ENCODE measurements around the gene F13A1.

F13A1 gene

DNA sequence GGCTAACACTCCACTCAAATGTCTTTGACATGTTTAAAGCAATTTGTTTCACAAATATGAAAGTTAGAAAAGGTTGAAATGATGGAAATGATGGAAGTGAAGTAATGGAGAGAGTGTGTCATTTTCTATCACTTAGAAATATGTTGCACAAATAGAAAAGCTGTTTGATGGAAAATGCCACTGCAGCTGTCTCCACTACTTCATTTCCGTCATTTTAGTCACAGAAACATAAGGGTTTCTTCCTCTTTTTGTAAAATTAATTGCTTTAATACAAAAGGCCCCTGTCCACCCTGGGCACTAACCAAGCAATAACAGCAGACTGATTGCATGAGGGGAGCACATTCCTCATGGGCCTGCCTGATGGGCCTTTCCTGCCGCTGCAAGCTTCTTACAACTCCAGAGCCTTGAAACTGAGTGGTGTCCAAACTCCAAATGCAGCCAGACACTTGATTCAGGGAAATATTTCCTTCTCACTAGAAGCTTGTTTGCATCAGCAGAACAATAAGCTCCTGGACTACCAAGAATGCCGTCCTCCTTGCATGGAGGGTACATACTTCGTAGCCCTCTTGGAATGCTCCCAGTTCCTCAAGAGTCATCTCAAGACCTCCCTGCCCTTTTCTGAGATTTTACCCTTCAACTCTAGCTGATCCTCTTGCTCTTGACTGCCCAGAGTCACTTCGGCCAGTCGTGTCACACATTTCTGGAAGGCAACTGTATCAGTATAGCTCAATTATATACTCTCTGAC is 36.1 kb downstream of the F13A1 start:
- no peak for TF ChIP-seq CTCF (IDR thresholded peaks at IDR 0.05; ENCODE audit: low read depth, low read length, missing control alignments)

GRCh38 chr6:6283746-6284145 is 36.7 kb downstream of the F13A1 start:
- in situ Hi-C loops (cut with HindIII; ENCODE audit: low sequenced_read_pairs) = no loop called here
- no peak overlapping the region for H3K4me3 ChIP-seq (ENCODE audit: low read depth, low read length)
- DNase-seq (ENCODE audit: low read depth) = no peak
- TF ChIP-seq CTCF (IDR thresholded peaks at IDR 0.05; ENCODE audit: low read depth, low read length, missing control alignments) = no peak

More for the DNA sequence above, 36.1 kb downstream of the F13A1 start:
- no peak overlapping the region for H3K4me3 ChIP-seq (ENCODE audit: low read depth, low read length)
- DNase-seq (ENCODE audit: low read depth) = no peak
- in situ Hi-C loops (cut with HindIII; ENCODE audit: low sequenced_read_pairs) = no loop called here

- no peak for TF ChIP-seq CTCF (IDR thresholded peaks at IDR 0.05; ENCODE audit: low read depth, low read length, missing control alignments)
- no peak overlapping the region for H3K4me3 ChIP-seq (ENCODE audit: low read depth, low read length)
- in situ Hi-C loops (cut with HindIII; ENCODE audit: low sequenced_read_pairs) = no loop called here
- DNase-seq (ENCODE audit: low read depth) = no peak
These were observed 37.7 kb downstream of the F13A1 start for GRCh38 chr6:6282716-6283115.

DNA sequence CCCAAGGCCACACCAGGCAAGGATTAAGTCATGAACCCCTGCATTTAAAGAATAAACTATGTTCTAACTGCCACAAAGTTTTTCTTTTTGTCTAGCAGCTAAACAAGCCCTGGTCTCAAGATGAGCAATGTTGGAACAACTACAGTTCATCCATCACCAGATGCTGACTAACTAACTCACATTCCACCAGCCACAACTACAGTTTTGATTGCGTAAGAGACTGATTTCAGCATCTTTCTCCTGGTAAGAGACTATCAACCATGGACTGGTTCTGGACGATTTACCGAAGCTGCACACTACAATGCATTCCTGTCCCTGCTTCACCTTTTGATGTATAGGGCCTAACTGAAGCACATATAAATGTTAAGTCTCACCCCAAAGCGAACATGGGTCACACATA is 43.0 kb downstream of the F13A1 start:
- TF ChIP-seq CTCF (IDR thresholded peaks at IDR 0.05; ENCODE audit: low read depth, low read length, missing control alignments) = no peak
- in situ Hi-C loops (cut with HindIII; ENCODE audit: low sequenced_read_pairs) = no loop called here
- no peak for DNase-seq (ENCODE audit: low read depth)

DNA sequence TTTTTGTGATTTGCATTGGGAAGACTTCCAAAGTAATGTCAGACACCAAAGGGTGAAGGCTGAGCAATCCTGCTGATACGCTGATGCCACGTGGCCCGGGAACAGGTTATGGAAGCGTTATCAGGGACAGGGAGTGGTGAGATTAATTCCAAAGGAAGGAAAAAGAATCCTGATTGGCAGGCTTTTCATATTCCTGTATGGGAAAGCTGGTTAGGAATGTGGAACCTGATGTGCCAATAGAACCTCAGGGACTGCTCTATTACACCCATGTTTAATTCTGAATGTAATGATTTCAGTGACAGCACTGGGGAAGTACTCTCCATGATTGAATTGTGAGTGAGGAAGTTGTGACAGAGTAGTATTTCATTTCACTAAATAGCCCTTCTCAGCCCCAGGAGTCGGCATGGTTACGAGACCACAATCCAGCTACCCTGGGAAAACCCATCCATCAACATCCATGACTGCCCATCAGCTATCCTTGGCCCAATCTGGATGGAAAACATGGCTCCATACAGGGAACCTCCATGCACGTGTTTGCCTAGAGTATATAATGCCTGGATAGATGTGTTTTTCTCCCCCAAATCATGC is 49.4 kb downstream of the F13A1 start:
- DNase-seq (ENCODE audit: low read depth) = no peak
- no peak for TF ChIP-seq CTCF (IDR thresholded peaks at IDR 0.05; ENCODE audit: low read depth, low read length, missing control alignments)
- H3K4me3 ChIP-seq (ENCODE audit: low read depth, low read length) = no peak overlapping the region
- in situ Hi-C loops (cut with HindIII; ENCODE audit: low sequenced_read_pairs) = no loop called here

More for the DNA sequence above, 43.0 kb downstream of the F13A1 start:
- H3K4me3 ChIP-seq (ENCODE audit: low read depth, low read length) = no peak overlapping the region

DNA sequence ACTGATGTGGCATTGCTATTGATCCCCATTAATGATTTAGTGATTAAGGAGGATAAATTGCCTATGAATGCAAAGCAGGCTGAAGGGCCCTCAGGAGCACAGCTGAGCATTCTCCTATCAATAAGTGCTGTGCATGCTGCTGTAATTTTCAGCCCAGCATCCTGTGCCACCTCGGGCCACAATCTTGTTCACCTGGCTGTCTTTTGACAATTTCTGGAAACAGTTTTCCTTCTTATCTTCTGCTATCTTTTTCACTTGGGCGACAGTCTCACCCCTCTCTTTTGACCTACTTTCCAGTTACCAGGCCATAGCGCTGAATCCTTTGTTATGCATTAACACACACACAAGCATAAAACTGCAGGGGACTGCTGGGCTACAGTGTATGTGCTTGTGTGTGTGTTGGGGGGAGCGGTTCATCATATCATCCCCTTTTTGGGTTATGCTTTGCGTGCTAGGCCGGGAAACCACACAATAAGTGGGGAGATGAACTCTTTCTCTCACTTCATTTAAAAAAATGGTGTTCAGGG is 60.2 kb downstream of the F13A1 start:
- H3K4me3 ChIP-seq (ENCODE audit: low read depth, low read length) = no peak overlapping the region
- DNase-seq (ENCODE audit: low read depth) = no peak
- TF ChIP-seq CTCF (IDR thresholded peaks at IDR 0.05; ENCODE audit: low read depth, low read length, missing control alignments) = no peak
- in situ Hi-C loops (cut with HindIII; ENCODE audit: low sequenced_read_pairs) = no loop called here

Data from astrocyte of the cerebellum (primary cell).